Left cardiac atrium (tissue), 4 donors: ENCODE data around the gene APLP2. TPM values are rescaled to one million over a fixed set of nuclear protein-coding genes. Genes with fewer than 3 reads are reported as not detected.
A peak's percentile ranks its signal among the peaks of the same experiment; 100 is the strongest.

Experiments
- ATAC-seq, 2 donors: fragments of 200-7000 bp; cut with Tn5 transposase; one replicate each; pipeline ENCODE4 v1.9.1; 2020; ENCODE audit warnings: mild to moderate bottlenecking in 2 of 2, moderate library complexity in 2 of 2
- DNase-seq: peaks from one replicate; pipeline ENCODE4 v3.0.0-alpha.2; 2020
- intact Hi-C, 2 donors: fragments of 100-400 bp; cut with DNase I; formaldehyde crosslinking; loops; one replicate each; pipeline versions ENCODE4 v1.14.1 to v1.15.1; 2022 to 2023
- total RNA-seq, 2 donors: library from RNA; stranded (reverse); fragmentation: NEBNext Ultra II Directional; extraction: Animal tissue kit (Norgen Biotek cat#: 25700); gene quantifications; one replicate each; pipeline ENCODE4 v1.2.1, GENCODE V29; 2021
- donor health status: DM: no; HTN: yes; CAD: no.
- donor health status: DM: no; HTN: yes; CAD: no; lungs with severe emphysema.
- donor health status: DM: yes; HTN: yes; CAD: no.
- donor health status: Dilated cardiomyopathy.

Gene APLP2
- total RNA-seq, 2 donors from 2014 or later: 298 to 322 TPM

DNA sequence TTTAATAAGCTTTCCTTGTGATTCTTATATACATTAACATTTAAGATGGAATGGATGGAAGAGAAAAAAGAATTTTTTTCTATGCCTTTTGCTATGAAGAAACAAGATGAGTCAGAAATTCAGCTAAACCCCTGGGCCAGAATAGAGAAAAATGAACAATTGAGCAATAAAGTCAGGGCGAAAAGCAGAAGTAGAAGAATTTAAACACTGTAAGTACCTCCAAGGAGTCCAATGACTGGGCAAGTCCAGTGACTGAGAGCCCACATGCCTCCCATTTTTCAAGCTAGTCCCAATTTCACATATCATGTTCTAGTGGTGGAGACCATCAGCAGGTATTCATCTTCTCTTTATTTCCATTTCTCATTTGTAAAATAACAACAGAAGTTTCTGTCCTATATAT, 18.6 kb upstream of the APLP2 start:
- DNase-seq: no peak
- intact Hi-C loops: no loop called here
- peak in 1 of 2 donors; percentile 64 for ATAC-seq

DNA sequence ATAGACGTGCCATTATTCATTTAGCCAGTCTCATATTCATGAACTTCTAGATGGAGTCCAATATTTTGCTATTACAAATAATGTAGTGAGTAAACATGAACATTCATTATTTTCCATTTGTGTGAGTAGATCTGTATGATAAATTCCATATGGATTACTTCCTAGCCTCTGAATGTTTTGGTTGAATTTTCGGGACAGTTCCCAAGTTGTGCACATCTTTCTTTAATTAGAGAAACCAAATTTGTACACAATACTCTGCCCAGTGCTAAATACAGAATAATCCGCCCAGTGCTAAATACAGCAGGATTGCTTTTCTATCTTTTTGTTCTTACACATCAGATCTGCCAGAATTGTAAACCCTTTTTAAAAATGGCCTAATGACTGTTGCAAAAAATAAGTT, 17.1 kb upstream of the APLP2 start:
- ATAC-seq: no peak
- no peak for DNase-seq
- intact Hi-C loops: no loop called here

DNA sequence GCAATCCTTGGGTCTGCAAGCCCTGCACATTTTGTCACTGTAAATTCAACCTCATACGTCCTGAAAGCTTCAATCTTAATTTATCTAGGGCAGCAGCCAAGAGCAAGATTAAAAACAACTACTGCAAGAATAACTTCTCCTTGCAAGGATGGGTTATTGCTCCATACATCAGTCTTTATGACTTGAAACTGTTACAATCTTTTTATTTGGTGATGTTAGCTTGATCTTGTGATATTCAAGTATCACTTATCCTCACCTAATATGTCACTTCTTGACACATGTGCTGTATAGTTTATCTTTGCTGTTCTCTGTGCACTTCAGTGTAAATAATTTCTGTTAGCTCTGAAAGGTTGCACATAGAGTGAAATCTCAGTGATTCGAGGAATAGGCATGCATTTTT, 14.7 kb upstream of the APLP2 start:
- no peak for DNase-seq
- intact Hi-C loops: no loop called here
- ATAC-seq: no peak

DNA sequence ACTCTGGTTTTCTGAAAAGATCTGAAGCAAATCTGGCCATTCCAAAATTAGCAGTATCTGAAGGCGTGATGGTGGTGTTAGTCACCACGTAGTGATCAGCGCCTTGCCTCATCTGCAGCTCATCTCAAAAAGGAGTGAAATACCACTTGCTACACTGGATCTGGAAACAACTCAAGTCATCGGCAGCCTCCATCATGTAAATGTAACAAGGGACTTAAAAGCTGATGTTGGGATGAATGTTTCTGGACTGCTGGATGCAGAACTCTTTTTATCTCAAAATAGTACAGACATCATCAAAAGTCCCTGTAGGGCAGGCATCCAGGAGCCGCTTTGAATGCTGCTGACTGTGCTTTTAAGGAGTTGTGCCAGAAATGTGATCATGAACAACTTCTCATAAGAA, 14.1 kb upstream of the APLP2 start:
- intact Hi-C loops: no loop called here
- DNase-seq: no peak
- peak in 1 of 2 donors; percentile 83 for ATAC-seq

DNA sequence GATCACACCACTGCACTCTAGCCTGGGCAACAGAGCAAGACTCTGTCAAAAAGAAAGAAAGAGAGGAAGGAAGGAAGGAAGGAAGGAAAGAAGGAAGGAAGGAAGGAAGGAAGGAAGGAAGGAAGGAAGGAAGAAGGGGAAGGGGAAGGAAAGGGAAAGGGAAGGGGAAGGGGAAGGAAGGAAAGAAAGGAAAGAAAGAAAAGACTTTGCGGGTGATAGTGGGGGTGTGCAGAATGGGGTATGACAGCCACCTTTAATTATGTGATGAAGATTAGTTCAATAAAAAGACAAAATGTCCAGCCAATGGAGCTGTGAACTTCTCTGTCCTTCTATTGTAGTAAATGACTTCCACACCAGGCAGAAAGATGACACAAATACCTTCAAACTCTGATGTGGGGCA, 8.7 kb upstream of the APLP2 start:
- no peak for DNase-seq
- intact Hi-C loops: loop anchor here (5.0 to 10.0 kb wide), 2 partner anchors 49 to 64 kb away; no protein-coding TSS in a partner anchor
- no peak for ATAC-seq

DNA sequence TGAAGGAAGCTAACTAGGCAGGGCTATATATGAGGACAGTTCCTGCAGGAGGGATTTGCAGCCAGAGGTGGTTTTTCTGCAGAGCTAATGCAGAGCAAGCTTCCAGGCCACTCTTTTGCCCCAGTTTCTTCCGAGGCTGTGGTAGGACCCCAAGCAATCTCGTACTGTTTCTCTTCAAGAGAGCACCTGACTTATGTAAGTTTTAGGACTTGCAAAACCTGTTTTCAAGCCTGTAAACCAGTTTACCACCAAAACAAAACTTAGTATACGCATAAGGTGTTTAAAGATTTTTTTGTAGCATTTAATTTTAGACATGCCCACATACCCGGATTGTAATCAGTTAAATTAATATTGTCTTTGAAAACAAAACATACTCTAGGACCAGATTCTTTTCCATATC, 7.7 kb upstream of the APLP2 start:
- ATAC-seq (no peak), DNase-seq (no peak)
- intact Hi-C loops: loop anchor here (5.0 to 10.0 kb wide), 2 partner anchors 50 to 63 kb away; no protein-coding TSS in a partner anchor

DNA sequence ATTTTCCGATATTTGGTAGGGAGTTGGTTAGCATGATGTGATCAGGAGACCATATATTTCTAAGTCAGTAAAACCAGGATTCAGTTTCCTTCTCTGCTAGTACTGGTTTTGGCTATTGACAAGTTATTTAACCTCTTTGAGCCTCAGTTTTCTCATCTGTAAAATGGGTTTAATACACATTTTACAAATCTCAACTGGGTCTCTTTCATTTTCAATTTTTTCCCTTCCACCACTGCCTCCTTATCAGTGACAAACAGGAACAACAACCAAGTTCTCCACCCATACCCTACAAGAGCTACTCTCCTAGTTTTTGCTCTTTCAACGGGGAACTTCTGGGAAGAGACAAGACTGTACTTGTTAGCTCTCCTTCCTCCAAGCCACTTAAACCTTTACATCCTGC, 6.2 kb upstream of the APLP2 start:
- ATAC-seq (no peak), DNase-seq (no peak)
- intact Hi-C loops: loop anchor here (5.0 to 10.0 kb wide), 2 partner anchors 51 to 61 kb away; no protein-coding TSS in a partner anchor

DNA sequence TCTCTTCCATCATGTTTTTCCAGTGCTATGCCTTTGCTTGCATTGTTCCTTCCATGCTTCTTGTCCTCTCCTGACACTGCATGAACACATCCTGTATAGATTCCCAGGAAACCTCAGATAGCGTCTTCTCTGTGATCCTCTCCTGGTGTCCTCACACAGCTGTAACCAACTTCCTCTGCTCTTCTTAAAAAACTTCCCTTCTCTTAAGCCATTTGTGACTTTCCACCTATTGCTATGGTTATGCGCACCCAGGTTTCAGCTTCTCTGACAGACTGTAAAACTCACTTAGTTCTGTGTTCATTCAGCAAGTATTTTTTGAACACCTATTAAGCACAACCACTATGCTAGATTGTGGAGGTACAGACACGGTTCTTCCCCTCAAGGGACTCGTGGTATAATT, 5.1 kb upstream of the APLP2 start:
- ATAC-seq: no peak
- DNase-seq: no peak
- intact Hi-C loops: loop anchor here (5.0 to 10.0 kb wide), 2 partner anchors 52 to 60 kb away; no protein-coding TSS in a partner anchor

DNA sequence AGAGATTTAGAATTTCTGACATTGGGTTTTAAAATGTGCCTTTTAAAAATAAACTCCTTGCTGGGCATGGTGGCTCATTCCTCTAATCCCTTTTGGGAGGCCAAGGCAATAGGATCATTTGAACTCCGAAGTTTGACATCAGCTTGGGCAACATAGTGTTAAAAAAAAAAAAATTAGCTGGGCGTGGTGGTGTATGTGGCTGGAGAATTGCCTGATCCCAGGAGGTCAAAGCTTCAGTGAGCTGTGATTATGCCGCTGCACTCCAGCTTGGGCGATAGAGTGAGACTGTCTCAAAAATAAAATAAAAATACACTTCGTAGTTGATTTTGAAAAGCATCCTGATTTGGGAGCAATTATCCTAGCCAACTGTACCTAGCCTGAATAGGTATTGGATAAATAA, 3.4 kb upstream of the APLP2 start:
- intact Hi-C loops: loop anchor here in 1 of 2 donors (10.0 kb wide), 1 partner anchor 58 kb away; no protein-coding TSS in a partner anchor
- DNase-seq (no peak), ATAC-seq (no peak)

DNA sequence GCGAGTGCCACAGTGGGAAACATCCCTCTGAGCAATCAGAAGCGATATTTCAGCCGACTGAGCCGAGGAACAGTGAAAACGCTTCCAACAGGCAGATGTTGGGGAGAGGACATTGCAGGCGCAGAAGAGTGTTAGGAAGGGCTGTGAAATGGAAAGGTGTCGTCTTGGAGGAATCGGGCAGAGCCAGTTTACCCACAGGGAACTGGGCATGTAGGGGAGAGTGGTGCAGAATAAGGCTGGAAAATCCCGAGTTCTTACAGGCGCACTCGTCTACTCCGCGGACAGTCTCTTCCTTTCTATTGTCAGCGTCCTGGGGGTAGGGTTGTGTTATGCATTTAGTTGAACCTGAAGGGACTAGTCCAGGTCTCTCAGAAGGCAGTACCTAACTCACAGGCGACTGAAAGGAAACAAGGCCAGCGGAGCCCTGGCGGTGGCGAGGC, 1.1 kb upstream of the APLP2 start:
- DNase-seq (no peak), ATAC-seq (no peak)
- intact Hi-C loops: loop anchor here (2.0 to 10.0 kb wide), 2 partner anchors 56 to 66 kb away; partner anchors contain the start of gene PRDM10 (in 1 of the 2)

DNA sequence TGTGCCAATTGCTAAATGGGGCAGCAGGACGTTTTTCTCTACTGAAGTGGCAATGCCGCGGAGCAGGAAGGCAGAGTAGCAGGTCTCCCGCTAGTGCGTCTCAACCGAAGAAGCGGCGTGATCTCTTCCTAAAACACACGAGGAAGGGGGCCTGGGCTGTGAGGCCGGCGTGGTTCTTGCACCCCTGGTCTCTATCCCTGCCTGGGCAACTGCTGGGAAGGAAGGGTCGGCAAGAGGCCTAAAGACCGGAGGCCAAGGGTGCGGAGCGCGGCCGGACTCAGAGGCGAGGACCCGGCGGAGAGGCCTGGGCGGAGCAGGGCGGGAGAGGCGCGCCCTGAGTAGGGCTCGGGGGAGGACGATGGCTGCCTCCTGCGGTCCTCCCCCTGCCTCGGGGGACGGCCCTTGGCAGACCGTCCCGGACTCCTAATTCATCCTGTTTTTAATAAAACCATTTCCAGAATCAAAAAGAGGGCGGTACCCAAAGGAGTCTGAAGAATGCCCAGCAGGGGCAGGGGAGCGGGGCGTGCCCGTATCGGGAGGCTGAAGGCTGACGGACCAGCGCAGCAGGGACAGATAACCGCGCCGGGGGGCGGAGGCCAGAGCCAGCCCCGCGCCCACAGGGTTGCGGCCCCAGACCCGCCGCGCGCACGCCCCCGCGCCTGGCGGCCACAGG, 572 bp upstream of the APLP2 start:
- intact Hi-C loops: loop anchor here (2.0 to 10.0 kb wide), 2 partner anchors 56 to 66 kb away; partner anchors contain the start of gene PRDM10 (in 1 of the 2)
- peak; percentile 73 to 85 for ATAC-seq
- DNase-seq: peak; percentile 85

DNA sequence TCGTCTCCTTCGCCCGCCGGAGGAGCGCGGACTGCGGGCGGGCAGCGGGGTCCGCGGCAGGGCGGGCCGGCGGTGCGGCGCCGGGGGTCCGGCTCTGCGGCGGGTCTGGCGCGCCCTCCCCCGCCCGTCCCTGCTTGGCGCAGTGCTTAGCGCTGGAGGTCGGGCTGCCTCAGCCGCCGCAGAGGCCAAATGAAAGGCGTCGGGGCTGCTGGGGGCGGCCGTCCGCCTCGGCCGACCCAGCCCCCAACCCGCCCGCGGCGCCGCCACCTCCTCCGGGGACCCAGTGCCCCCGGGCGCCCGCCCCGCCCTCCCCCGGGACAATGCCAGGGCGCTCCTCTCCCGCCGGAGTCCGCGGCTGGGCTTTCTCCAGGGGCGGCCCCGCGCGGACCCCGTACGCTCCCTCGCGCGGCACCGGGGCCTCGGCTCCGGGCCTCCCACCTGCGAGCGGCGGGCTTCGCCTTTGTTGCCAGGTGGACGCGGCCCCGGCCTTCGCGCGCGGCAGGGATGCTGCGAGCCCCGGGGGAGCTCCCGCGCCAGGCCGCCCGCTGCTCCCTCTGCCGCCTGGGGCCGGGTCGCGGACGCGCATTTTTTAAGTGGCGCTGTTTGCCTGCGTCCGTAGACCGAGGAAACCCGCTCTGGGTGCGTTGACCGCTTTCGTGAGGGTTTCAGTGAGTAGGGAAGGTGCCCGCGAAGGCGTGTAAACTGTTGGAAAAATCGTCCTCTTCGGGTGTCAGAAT, 583 bp downstream of the APLP2 start:
- ATAC-seq: peak; percentile 14
- DNase-seq: peak; percentile 60
- intact Hi-C loops: loop anchor here in 1 of 2 donors (5.0 kb wide), 1 partner anchor 52 kb away; no protein-coding TSS in a partner anchor

DNA sequence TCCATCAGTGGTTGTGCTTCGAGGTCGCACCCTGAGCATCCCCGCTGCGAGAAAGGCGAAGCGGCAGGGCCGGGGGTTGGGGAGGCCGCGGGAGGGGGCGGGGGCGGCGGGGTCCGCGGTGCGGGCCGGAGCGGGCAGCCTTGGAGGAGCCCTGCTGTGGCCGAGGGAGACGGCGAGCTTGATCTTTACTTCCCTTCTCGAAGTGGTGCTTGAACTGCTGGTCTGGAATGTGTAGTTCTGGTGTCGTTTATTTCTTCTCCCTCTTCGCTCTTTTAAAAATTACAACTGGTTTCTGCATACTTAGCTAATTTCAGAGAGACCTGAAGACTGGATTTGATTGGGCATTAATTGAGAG, 1.1 kb downstream of the APLP2 start:
- DNase-seq (no peak), ATAC-seq (peak in 1 of 2 donors; percentile 9)
- intact Hi-C loops: loop anchor here in 1 of 2 donors (5.0 kb wide), 1 partner anchor 51 kb away; no protein-coding TSS in a partner anchor

DNA sequence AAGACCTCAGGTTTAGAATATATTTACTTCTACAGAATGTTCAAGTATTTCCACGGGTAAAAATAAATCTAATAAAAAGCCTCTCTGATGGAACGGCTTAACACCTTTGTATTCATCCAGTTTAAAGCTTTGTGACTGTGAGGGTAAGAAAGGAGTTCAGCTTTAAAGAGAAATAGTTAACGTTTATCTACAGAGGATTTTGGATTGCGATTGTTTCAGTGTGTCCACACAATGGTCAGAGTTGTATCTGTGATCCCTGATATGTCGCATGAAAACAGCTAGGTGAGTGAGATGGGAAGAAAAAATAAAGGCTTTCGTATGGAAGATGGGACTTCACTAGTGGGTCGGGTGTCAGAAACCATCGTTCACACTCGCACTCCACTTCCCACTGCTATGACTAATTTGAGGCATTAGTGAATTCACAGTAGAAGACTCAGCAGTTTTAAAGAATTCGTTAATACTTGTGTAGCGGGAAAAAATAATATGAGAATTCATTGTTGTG, 1.6 kb downstream of the APLP2 start:
- ATAC-seq: peak in 1 of 2 donors; percentile 12
- no peak for DNase-seq
- intact Hi-C loops: loop anchor here in 1 of 2 donors (5.0 kb wide), 1 partner anchor 51 kb away; no protein-coding TSS in a partner anchor

DNA sequence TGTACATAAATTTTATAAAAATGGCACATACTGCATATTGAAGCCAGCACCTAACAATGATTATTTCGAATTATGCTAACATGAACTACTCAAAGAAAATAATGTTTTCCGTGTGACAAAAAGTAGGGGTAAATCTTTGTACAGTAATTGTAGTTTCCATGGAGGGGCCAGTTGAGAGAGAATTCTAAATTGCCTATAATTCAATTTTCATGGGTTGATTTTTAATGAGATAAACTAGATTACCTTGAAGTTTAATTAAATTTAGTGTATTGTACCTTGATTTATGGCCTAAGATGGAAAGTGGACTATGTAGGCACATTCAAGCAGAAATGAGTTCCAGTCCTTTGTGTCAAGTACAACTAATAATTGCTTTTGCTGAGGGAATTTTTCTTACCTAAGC, 5.0 kb downstream of the APLP2 start:
- intact Hi-C loops: loop anchor here in 1 of 2 donors (5.0 kb wide), 2 partner anchors 48 to 238 kb away; partner anchors contain the start of gene ZBTB44
- ATAC-seq: no peak

DNA sequence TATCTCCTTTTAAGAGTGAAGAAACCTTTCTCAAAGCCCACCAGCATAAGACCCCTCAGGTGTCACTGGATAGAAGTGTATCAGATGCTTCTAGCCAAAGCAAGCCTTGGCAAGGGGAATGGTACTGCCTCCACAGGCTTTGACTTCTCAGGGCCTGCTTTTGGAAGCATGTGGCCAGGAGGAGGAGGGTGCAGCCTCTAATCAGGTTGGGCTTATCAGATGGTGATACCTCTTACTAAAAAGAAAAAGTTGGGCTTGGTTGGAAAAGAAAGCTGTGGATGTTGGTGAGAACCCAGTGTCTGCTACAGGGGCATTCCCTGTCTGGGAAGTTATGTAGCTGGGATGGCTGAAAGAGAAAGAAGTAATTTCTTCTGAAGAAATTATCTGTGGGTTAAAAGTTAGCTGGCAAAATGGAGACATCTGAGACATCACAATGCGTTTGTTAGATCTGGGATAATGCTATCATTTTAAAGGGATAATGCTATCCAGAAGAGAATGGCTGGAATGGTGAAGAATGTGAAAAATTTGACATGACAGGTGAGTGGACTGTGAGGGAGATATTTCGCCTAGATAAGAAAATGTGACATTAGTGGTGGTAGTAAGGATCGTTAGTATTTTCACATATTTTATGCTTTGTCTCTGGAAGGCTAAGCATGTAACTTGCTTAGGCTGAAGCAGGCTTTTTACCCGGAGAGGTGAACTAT, 7.2 kb downstream of the APLP2 start:
- no peak for DNase-seq
- intact Hi-C loops: loop anchor here in 1 of 2 donors (5.0 kb wide), 1 partner anchor 235 kb away; the partner anchor contains the start of gene ZBTB44
- ATAC-seq: no peak

More for the DNA sequence above, 5.0 kb downstream of the APLP2 start:
- no peak for DNase-seq

DNA sequence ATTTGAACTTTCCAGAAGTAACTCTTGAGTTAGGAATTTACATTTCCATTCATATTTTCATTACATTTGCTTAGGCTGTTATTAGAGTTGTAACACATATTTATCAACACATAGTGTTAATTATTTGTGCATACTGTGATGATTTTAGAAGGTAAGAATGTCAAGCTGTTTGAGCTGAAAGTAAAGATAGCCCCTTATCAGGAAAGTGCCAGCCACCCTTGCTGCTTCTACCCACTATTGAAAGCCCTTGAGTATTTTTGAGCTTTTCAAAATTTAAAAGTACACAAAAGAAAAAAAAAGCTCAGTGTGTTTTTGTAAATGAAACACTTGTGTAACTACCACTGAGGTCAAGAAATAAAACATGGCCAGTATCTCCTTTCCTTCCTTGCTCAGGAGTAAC, 8.0 kb downstream of the APLP2 start:
- ATAC-seq (no peak), DNase-seq (no peak)
- intact Hi-C loops: loop anchor here in 1 of 2 donors (5.0 kb wide), 1 partner anchor 235 kb away; the partner anchor contains the start of gene ZBTB44

DNA sequence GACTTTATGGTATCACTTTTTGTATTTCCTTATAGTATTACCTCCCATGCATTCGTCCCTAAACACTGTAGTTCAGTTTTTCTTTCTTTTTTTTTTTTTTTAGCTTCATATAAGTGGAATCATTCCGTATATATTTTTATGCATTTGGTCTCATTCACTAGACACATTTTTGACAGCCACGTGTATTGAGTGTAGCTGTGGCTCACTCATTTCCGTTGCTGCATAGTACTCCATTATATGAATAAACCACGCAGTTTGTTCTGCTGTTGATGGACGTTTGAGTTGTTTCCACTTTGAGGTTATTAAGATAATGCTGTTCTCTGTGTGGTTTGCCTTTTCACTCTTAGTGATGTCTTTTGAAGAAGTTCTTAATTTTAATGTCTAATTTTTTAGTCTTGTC, 8.4 kb downstream of the APLP2 start:
- DNase-seq (no peak), ATAC-seq (no peak)
- intact Hi-C loops: loop anchor here in 1 of 2 donors (5.0 kb wide), 1 partner anchor 234 kb away; the partner anchor contains the start of gene ZBTB44
